ENCODE data around the gene PALB2. TPM values are rescaled to one million over a fixed set of nuclear protein-coding genes. Genes with fewer than 3 reads are reported as not detected.

PALB2 gene
- total RNA-seq, 3 donors from 2014 or later, result 10.4 to 18.6 (median 10.5) TPM

GRCh38 chr16:23580391-23580790, 60.7 kb downstream of the PALB2 start:
- no peak for DNase-seq (ENCODE audit: low spot score in 2 of 2)
- H3K9me3 ChIP-seq, result no peaks in the 10 kb centered on the region
- H3K36me3 ChIP-seq, result peaks cover 8% of the 10 kb centered on the region
- no peak overlapping the region for H3K27ac ChIP-seq
- no peak overlapping the region for H3K4me3 ChIP-seq
- intact Hi-C loops (cut with DNase I; ENCODE audit: low total_unique reads), result no loop called here
- TF ChIP-seq POLR2A (IDR thresholded peaks at IDR 0.05), result no peak
- no peaks in the 10 kb centered on the region for H3K27me3 ChIP-seq
- H3K4me1 ChIP-seq, result no peaks in the 10 kb centered on the region

GRCh38 chr16:23579371-23579770, 61.7 kb downstream of the PALB2 start:
- no peak overlapping the region for H3K4me3 ChIP-seq
- TF ChIP-seq POLR2A (IDR thresholded peaks at IDR 0.05), result no peak
- DNase-seq (ENCODE audit: low spot score in 2 of 2), result no peak
- no peak overlapping the region for H3K27ac ChIP-seq
- no peaks in the 10 kb centered on the region for H3K9me3 ChIP-seq
- no peaks in the 10 kb centered on the region for H3K27me3 ChIP-seq
- H3K36me3 ChIP-seq, result peaks cover under 1% of the 10 kb centered on the region
- intact Hi-C loops (cut with DNase I; ENCODE audit: low total_unique reads), result no loop called here
- no peaks in the 10 kb centered on the region for H3K4me1 ChIP-seq

GRCh38 chr16:23578101-23578830, 62.8 kb downstream of the PALB2 start:
- Histone ChIP-seq H3K4me3 (no peak overlapping the region), H3K27me3 (no peaks in the 10 kb centered on the region), H3K4me1 (no peaks in the 10 kb centered on the region), H3K36me3 (no peaks in the 10 kb centered on the region), H3K27ac (no peak overlapping the region), H3K9me3 (no peaks in the 10 kb centered on the region)
- DNase-seq (ENCODE audit: low spot score in 2 of 2), result no peak
- intact Hi-C loops (cut with DNase I; ENCODE audit: low total_unique reads), result no loop called here
- no peak for TF ChIP-seq POLR2AphosphoS5 (IDR thresholded peaks at IDR 0.05)

GRCh38 chr16:23577493-23577892, 63.6 kb downstream of the PALB2 start:
- Histone ChIP-seq H3K9me3 (no peaks in the 10 kb centered on the region), H3K36me3 (no peaks in the 10 kb centered on the region), H3K27ac (no peak overlapping the region), H3K4me3 (no peak overlapping the region), H3K27me3 (no peaks in the 10 kb centered on the region), H3K4me1 (no peaks in the 10 kb centered on the region)
- TF ChIP-seq CTCF (IDR thresholded peaks at IDR 0.05) (no peak), POLR2A (IDR thresholded peaks at IDR 0.05) (no peak), POLR2AphosphoS5 (IDR thresholded peaks at IDR 0.05) (no peak)
- intact Hi-C loops (cut with DNase I; ENCODE audit: low total_unique reads), result no loop called here
- no peak for DNase-seq (ENCODE audit: low spot score in 2 of 2)

- TF ChIP-seq POLR2AphosphoS5 (IDR thresholded peaks at IDR 0.05) (no peak), CTCF (IDR thresholded peaks at IDR 0.05) (no peak), POLR2A (IDR thresholded peaks at IDR 0.05) (no peak)
- Histone ChIP-seq H3K9me3 (no peaks in the 10 kb centered on the region), H3K36me3 (peaks cover 6% of the 10 kb centered on the region), H3K27me3 (no peaks in the 10 kb centered on the region), H3K4me1 (no peaks in the 10 kb centered on the region), H3K4me3 (no peak overlapping the region), H3K27ac (no peak overlapping the region)
- intact Hi-C loops (cut with DNase I; ENCODE audit: low total_unique reads), result no loop called here
- DNase-seq (ENCODE audit: low spot score in 2 of 2), result no peak
Measured at GRCh38 chr16:23575834-23576233, 65.3 kb downstream of the PALB2 start.

- no peaks in the 10 kb centered on the region for H3K9me3 ChIP-seq
- no peaks in the 10 kb centered on the region for H3K4me1 ChIP-seq
- no peak for DNase-seq (ENCODE audit: low spot score in 2 of 2)
- intact Hi-C loops (cut with DNase I; ENCODE audit: low total_unique reads), result no loop called here
- H3K4me3 ChIP-seq, result no peak overlapping the region
- H3K27me3 ChIP-seq, result no peaks in the 10 kb centered on the region
- peaks cover 6% of the 10 kb centered on the region for H3K36me3 ChIP-seq
- H3K27ac ChIP-seq, result no peak overlapping the region
- no peak for TF ChIP-seq CTCF (IDR thresholded peaks at IDR 0.05)
- no peak for TF ChIP-seq POLR2AphosphoS5 (IDR thresholded peaks at IDR 0.05)
- no peak for TF ChIP-seq POLR2A (IDR thresholded peaks at IDR 0.05)
Measured at GRCh38 chr16:23573817-23574216, 67.3 kb downstream of the PALB2 start.

Measured in breast epithelium (tissue), 4 donors.